Stimulated activated CD8-positive, alpha-beta memory T cell treated with anti-CD3 and anti-CD28 coated beads, Interleukin-12 subunit alpha, Interleukin-12 subunit beta, amount 100 ng/mL, for 24 hours (primary cell): ENCODE data around the gene NPIPA1.
"Not testable (repeated sequence)": the region's sequence is repeated elsewhere in the genome, so short reads cannot be mapped to it uniquely, and the experiment has no call there.

Experiments used
- DNase-seq: peaks from one replicate; pipeline ENCODE4 v3.0.0-alpha.2; 2020; ENCODE audit errors: extremely low read depth

The NPIPA1 gene

DNA sequence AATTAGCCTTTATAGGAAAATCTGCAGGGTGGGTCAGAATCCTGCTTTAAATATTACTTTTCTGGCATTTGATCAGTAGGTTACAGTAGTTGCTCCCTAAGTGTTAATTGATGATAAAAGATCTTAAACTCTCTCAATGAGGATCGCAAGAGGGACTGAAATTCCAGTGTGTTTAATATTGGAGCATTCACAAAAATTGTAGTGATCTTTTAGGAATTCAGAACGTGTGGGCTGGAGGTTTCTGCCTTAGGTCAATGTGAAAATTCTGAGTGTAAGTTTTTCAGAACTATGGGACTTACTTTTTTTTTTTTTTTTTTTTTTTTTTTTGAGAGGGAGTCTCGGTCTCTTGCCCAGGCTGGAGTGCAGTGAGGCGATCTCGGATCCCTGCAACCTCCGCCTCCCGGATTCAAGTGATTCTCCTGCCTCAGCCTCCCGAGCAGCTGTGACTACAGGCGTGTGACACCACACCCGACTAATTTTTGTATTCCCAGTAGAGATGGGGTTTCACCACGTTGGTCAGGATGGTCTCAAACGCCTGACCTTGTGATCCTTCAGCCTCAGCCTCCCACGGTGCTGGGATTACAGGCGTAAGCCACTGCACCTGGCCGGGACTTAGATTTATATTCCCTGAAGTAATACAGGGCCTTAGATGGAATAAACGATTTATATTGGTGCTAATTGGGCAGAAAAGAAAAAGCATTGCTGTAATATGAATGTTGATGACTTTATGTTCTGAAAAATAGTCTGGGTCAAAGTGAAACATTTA is 39.9 kb downstream of the NPIPA1 start:
- DNase-seq: not testable (repeated sequence)

DNA sequence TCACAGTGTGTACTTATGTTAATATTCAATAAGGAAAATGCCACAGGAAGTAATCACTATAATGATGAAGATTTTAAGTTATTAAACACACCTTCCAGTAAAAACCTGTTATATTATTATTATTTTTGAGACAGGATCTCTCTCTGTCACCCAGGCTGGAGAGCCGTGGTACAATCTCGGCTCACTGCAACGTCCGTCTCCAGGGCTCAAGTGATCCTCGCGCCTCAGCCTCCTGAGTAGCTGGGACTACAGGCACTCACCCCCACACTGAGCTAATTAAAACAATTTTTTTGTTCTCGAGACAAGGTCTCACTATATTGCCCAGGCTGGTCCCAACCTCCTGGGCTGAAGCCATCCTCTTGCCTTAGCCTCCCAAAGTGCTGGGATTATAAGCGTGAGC is 41.0 kb downstream of the NPIPA1 start:
- not testable (repeated sequence) for DNase-seq

- not testable (repeated sequence) for DNase-seq
Observed at GRCh38 chr16:14978908-14979307, 41.7 kb downstream of the NPIPA1 start.

- not testable (repeated sequence) for DNase-seq
Observed at GRCh38 chr16:14981234-14981633, 44.0 kb downstream of the NPIPA1 start.

GRCh38 chr16:14982521-14982920 is 45.3 kb downstream of the NPIPA1 start:
- not testable (repeated sequence) for DNase-seq

GRCh38 chr16:14988092-14988491 is 50.8 kb downstream of the NPIPA1 start:
- DNase-seq: not testable (repeated sequence)

DNA sequence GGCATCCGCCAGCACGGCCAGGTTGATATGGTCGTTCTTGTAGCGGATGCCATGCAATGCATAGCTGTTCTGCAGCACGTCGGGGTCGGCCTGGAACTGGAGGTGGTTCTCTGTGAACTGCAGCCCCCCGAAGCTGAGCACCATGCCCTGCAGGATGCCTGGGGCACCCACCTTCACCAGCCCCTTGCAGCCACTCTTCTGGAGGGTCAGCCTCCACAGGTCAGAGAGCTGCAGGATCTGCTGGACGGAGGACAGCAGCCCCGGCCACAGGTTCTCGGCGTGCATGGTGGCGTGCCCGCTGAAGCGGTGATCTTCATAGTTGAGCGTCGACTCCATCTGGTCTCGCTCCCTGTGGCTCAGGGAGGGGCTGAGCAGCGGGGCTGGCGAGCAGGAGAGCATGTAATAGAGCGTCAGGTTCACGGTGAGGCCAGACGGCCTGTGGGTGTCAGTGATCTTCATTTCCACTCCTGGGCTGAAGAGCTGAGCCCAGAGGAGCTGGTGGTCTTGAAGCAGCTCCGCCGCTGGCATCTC is 51.5 kb downstream of the NPIPA1 start:
- not testable (repeated sequence) for DNase-seq

GRCh38 chr16:14989291-14990281 is 52.3 kb downstream of the NPIPA1 start:
- not testable (repeated sequence) for DNase-seq

GRCh38 chr16:14993277-14994151 is 56.3 kb downstream of the NPIPA1 start:
- not testable (repeated sequence) for DNase-seq

- DNase-seq: not testable (repeated sequence)
Observed at GRCh38 chr16:14996702-14997101, 59.5 kb downstream of the NPIPA1 start.

DNA sequence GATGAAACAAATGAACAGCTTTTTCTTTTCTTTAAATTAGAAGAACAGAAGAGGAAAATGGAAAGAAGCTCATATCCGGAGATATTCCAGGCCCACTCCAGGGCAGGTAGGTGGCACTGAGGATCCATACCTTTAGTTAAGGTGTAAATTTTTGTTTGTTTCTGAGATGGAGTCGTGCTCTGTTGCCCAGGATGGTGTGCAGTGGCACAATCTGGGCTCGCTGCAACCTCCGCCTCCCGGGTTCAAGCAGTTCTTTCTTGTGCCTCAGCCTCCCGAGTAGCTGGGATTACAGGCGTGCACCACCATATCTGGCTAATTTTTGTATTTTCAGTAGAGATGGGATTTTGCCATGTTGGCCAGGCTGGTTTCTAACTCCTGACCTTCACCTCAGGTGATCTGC is 61.1 kb downstream of the NPIPA1 start:
- not testable (repeated sequence) for DNase-seq

DNA sequence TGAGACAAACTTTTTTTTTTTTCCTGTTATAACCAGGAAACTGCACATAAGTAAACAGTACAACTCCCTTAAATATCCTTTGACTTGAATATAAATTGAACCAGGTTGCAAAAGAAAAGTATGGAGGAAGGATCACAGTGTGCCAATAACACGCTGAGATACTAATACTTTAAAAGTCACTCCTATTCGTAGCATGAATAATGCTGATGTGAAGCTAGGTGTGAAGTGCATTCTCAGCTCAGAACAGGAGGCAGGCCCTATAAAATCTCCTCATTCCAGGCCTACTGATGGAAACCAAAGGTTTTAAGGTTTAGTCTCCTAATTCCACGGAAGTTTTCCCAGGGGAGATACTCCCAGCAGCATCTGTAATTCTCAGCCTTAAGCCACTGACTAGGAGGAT is 62.6 kb downstream of the NPIPA1 start:
- DNase-seq: not testable (repeated sequence)
